K562 (cell line): ENCODE results near the gene USP8.

Source experiments
- EP400 ChIP-seq: fragments of 450-650 bp; IDR thresholded peaks from 2 replicates; pipeline ENCODE4 v1.6.1; 2017; ENCODE audit warnings: antibody characterized with exemption, mild to moderate bottlenecking, moderate library complexity
- FOS ChIP-seq: IDR thresholded peaks from 3 replicates; pipeline ENCODE4 v1.6.1; 2011; ENCODE audit not compliant: insufficient read length; ENCODE audit errors: extremely low read depth
- FOXK1 ChIP-seq: sonication (generic); formaldehyde crosslinking; IDR thresholded peaks from 2 replicates; pipeline ENCODE4 v1.8.0; 2022; ENCODE audit warnings: missing genetic modification reagents, mild to moderate bottlenecking, borderline replicate concordance
- HDAC6 ChIP-seq: IDR thresholded peaks from 2 replicates; pipeline ENCODE4 v1.6.1; 2012; ENCODE audit warnings: low read depth, mild to moderate bottlenecking, control low read depth, inconsistent platforms, low read length, moderate library complexity
- MTF1 ChIP-seq: fragments of 250-450 bp; sonication (Bioruptor Pico); IDR thresholded peaks from 2 replicates; pipeline ENCODE4 v1.9.0; 2021; ENCODE audit warnings: moderate library complexity, mild to moderate bottlenecking, inconsistent platforms, borderline replicate concordance
- NR2F6 ChIP-seq: fragments of 450-650 bp; formaldehyde crosslinking; IDR thresholded peaks from 2 replicates; pipeline ENCODE4 v1.4.0; 2020; ENCODE audit warnings: mild to moderate bottlenecking
- XRCC5 ChIP-seq: fragments of 200-400 bp; formaldehyde crosslinking; IDR thresholded peaks from 2 replicates; pipeline ENCODE4 v1.6.1; 2017; ENCODE audit warnings: low read depth, mild to moderate bottlenecking, low read length
- ZNF121 ChIP-seq: sonication (generic); formaldehyde crosslinking; conservative IDR thresholded peaks from 2 replicates; pipeline ENCODE4 v1.8.0; 2022; ENCODE audit warnings: missing genetic modification reagents
- TF ChIP-seq, protein P1 (sequence below), 3 experiments: IDR thresholded peaks in 2 of 3; conservative IDR thresholded peaks in 1 of 3; 2 replicates each; pipeline ENCODE4 v1.5.1; 2011 to 2012; ENCODE audit warnings: low read length in 3 of 3, mild to moderate bottlenecking in 3 of 3, control low read depth in 2 of 3, improper control_type of control experiment in 1 of 3, inconsistent platforms in 1 of 3, low read depth in 1 of 3, mixed read lengths in 1 of 3, moderate library complexity in 1 of 3; ENCODE audit not compliant: insufficient read depth in 2 of 3
- TF ChIP-seq, protein P2 (sequence below): sonication (generic); formaldehyde crosslinking; IDR thresholded peaks from 2 replicates; pipeline ENCODE4 v1.4.0; 2020; ENCODE audit warnings: mild to moderate bottlenecking, missing genetic modification reagents
- TF ChIP-seq, protein P3 (sequence below): IDR thresholded peaks from 3 replicates; pipeline ENCODE4 v1.6.1; 2011; ENCODE audit warnings: borderline replicate concordance, mild to moderate bottlenecking; ENCODE audit not compliant: insufficient read length, insufficient read depth

DNA sequence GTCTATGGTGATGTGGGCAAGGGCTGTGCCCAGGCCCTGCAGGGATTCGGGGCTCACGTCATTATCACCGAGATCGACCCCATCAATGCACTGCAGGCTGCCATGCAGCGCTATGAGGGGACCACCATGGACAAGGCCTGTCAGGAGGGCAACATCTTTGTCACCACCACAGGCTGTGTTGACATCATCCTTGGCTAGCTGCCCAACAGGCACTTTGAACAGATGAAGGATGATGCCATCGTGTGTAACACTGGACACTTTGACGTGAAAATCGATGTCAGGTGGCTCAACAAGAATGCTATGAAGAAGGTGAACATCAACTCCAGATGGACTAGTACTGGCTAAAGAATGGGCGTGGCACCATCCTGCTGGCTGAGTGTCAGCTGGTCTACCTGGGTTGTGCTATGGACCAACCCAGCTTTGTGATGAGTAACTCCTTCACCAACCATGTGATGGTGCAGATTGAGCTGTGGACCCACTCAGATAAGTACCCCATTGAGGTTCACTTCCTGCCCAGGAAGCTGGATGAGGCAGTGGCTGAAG is 6.1 kb upstream of the USP8 start:
- TF ChIP-seq FOXK1 (CRISPR knock-in tag) (no peak), NR2F6 (CRISPR knock-in tag) (no peak), FOS (no peak), MTF1 (CRISPR knock-in tag) (no peak), ZNF121 (CRISPR knock-in tag) (no peak), EP400 (no peak; the same call in 1 of the 2 replicates), XRCC5 (no peak), HDAC6 (no peak)
- TF ChIP-seq, protein P1, sequence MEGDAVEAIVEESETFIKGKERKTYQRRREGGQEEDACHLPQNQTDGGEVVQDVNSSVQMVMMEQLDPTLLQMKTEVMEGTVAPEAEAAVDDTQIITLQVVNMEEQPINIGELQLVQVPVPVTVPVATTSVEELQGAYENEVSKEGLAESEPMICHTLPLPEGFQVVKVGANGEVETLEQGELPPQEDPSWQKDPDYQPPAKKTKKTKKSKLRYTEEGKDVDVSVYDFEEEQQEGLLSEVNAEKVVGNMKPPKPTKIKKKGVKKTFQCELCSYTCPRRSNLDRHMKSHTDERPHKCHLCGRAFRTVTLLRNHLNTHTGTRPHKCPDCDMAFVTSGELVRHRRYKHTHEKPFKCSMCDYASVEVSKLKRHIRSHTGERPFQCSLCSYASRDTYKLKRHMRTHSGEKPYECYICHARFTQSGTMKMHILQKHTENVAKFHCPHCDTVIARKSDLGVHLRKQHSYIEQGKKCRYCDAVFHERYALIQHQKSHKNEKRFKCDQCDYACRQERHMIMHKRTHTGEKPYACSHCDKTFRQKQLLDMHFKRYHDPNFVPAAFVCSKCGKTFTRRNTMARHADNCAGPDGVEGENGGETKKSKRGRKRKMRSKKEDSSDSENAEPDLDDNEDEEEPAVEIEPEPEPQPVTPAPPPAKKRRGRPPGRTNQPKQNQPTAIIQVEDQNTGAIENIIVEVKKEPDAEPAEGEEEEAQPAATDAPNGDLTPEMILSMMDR (IDR thresholded peaks at IDR 0.05 in 2 of 3, conservative IDR thresholded peaks at IDR 0.05 in 1 of 3; ENCODE audit: insufficient read depth in 2 of 3, low read depth in 1 of 3, low read length in 3 of 3) = no peak
- TF ChIP-seq, protein P2, sequence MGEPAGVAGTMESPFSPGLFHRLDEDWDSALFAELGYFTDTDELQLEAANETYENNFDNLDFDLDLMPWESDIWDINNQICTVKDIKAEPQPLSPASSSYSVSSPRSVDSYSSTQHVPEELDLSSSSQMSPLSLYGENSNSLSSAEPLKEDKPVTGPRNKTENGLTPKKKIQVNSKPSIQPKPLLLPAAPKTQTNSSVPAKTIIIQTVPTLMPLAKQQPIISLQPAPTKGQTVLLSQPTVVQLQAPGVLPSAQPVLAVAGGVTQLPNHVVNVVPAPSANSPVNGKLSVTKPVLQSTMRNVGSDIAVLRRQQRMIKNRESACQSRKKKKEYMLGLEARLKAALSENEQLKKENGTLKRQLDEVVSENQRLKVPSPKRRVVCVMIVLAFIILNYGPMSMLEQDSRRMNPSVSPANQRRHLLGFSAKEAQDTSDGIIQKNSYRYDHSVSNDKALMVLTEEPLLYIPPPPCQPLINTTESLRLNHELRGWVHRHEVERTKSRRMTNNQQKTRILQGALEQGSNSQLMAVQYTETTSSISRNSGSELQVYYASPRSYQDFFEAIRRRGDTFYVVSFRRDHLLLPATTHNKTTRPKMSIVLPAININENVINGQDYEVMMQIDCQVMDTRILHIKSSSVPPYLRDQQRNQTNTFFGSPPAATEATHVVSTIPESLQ (CRISPR knock-in tag) = no peak
- TF ChIP-seq, protein P3, sequence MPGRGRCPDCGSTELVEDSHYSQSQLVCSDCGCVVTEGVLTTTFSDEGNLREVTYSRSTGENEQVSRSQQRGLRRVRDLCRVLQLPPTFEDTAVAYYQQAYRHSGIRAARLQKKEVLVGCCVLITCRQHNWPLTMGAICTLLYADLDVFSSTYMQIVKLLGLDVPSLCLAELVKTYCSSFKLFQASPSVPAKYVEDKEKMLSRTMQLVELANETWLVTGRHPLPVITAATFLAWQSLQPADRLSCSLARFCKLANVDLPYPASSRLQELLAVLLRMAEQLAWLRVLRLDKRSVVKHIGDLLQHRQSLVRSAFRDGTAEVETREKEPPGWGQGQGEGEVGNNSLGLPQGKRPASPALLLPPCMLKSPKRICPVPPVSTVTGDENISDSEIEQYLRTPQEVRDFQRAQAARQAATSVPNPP = no peak
